MM.1S (cell line): Measurements from ENCODE around the gene CYP4V2.

ENCODE experiments used
- DNase-seq: peaks from one replicate; pipeline ENCODE4 v3.0.0-alpha.2; 2015
- H2AFZ ChIP-seq: fragments of 300-600 bp; sonication (generic); 2 replicates; pipeline ENCODE4 v1.6.0; 2016; ENCODE audit warnings: antibody characterized with exemption, low read length
- H3F3A ChIP-seq: fragments of 300-600 bp; sonication (generic); 2 replicates; pipeline ENCODE4 v1.6.1; 2016; ENCODE audit warnings: mild to moderate bottlenecking, antibody characterized with exemption, low read length, moderate library complexity, mixed read lengths; ENCODE audit not compliant: insufficient read depth
- H3K27ac ChIP-seq: fragments of 300-600 bp; sonication (generic); 2 replicates; pipeline ENCODE4 v1.5.1; 2016; ENCODE audit warnings: mild to moderate bottlenecking, low read length
- H3K27me3 ChIP-seq: fragments of 300-600 bp; sonication (generic); replicated peaks from 2 replicates; pipeline ENCODE4 v1.6.0; 2016; ENCODE audit warnings: low read length; ENCODE audit not compliant: insufficient read depth
- H3K36me3 ChIP-seq: fragments of 300-600 bp; sonication (generic); replicated peaks from 2 replicates; pipeline ENCODE4 v1.6.1; 2016; ENCODE audit warnings: mild to moderate bottlenecking, low read length, mixed read lengths; ENCODE audit not compliant: insufficient read depth
- H3K4me1 ChIP-seq: fragments of 300-600 bp; sonication (generic); 2 replicates; pipeline ENCODE4 v1.6.1; 2016; ENCODE audit warnings: low read length, mixed read lengths
- H3K4me2 ChIP-seq: fragments of 300-600 bp; sonication (generic); 2 replicates; pipeline ENCODE4 v1.6.0; 2016; ENCODE audit warnings: low read depth, low read length
- H3K4me3 ChIP-seq: fragments of 300-600 bp; sonication (generic); 2 replicates; pipeline ENCODE4 v1.5.1; 2016; ENCODE audit warnings: low read length, mixed read lengths
- H3K79me2 ChIP-seq: fragments of 300-600 bp; sonication (generic); 2 replicates; pipeline ENCODE4 v1.6.1; 2016; ENCODE audit warnings: mixed run types, low read length, mixed read lengths
- H3K9ac ChIP-seq: fragments of 300-600 bp; sonication (generic); 2 replicates; pipeline ENCODE4 v1.6.1; 2016; ENCODE audit warnings: low read length, mixed read lengths
- H3K9me2 ChIP-seq: fragments of 300-600 bp; sonication (generic); replicated peaks from 2 replicates; pipeline ENCODE4 v1.6.1; 2016; ENCODE audit warnings: mild to moderate bottlenecking, low read length, mixed read lengths; ENCODE audit not compliant: insufficient read depth
- H3K9me3 ChIP-seq: fragments of 300-600 bp; sonication (generic); replicated peaks from 2 replicates; pipeline ENCODE4 v1.6.1; 2016; ENCODE audit warnings: mild to moderate bottlenecking, low read length, mixed read lengths; ENCODE audit not compliant: insufficient read depth
- H4K20me1 ChIP-seq: fragments of 300-600 bp; sonication (generic); 2 replicates; pipeline ENCODE4 v1.6.1; 2016; ENCODE audit warnings: mild to moderate bottlenecking, low read length, moderate library complexity, mixed read lengths; ENCODE audit not compliant: insufficient read depth
- CTCF ChIP-seq: fragments of 300-600 bp; sonication (generic); IDR thresholded peaks from 2 replicates; pipeline ENCODE4 v1.5.1; 2016; ENCODE audit warnings: antibody characterized with exemption, low read length, mixed read lengths
- EZH2 ChIP-seq: fragments of 300-600 bp; sonication (generic); optimal IDR thresholded peaks from 2 replicates; pipeline ENCODE3; 2017; ENCODE audit warnings: low read depth, mild to moderate bottlenecking, antibody characterized with exemption, low read length, mixed read lengths
- EZH2phosphoT487 ChIP-seq: fragments of 300-600 bp; sonication (generic); IDR thresholded peaks from 2 replicates; pipeline ENCODE4 v1.6.1; 2018; ENCODE audit warnings: antibody characterized with exemption, low read length

The CYP4V2 gene

GRCh38 chr4:186188107-186188506, 3.3 kb upstream of the CYP4V2 start:
- Histone ChIP-seq H3K27me3 (no peaks in the 10 kb centered on the region), H2AFZ (no peak overlapping the region), H3K27ac (no peak overlapping the region), H3K4me3 (no peak overlapping the region), H3K9me3 (no peaks in the 10 kb centered on the region), H3K79me2 (no peaks in the 10 kb centered on the region), H3K9ac (no peak overlapping the region), H4K20me1 (no peaks in the 10 kb centered on the region), H3F3A (peaks cover 24% of the 10 kb centered on the region), H3K9me2 (no peaks in the 10 kb centered on the region), H3K4me2 (no peak overlapping the region), H3K4me1 (peaks cover 14% of the 10 kb centered on the region), H3K36me3 (no peaks in the 10 kb centered on the region)
- no peak for DNase-seq
- no peak for TF ChIP-seq EZH2phosphoT487
- no peak for TF ChIP-seq CTCF
- TF ChIP-seq EZH2 = no peak

GRCh38 chr4:186189656-186190055, 1.7 kb upstream of the CYP4V2 start:
- H3K4me2 ChIP-seq = peak overlapping the region; percentile 87
- no peaks in the 10 kb centered on the region for H3K9me3 ChIP-seq
- no peaks in the 10 kb centered on the region for H3K36me3 ChIP-seq
- H3F3A ChIP-seq = peaks cover 24% of the 10 kb centered on the region
- H3K27me3 ChIP-seq = no peaks in the 10 kb centered on the region
- TF ChIP-seq CTCF (no peak), EZH2 (no peak), EZH2phosphoT487 (no peak)
- H4K20me1 ChIP-seq = no peaks in the 10 kb centered on the region
- peaks cover 14% of the 10 kb centered on the region for H3K4me1 ChIP-seq
- no peaks in the 10 kb centered on the region for H3K79me2 ChIP-seq
- no peak for DNase-seq
- peak overlapping the region; percentile 88 for H3K9ac ChIP-seq
- H3K27ac ChIP-seq = peak overlapping the region; percentile 94
- peak overlapping the region; percentile 75 for H2AFZ ChIP-seq
- peak overlapping the region; percentile 86 for H3K4me3 ChIP-seq
- no peaks in the 10 kb centered on the region for H3K9me2 ChIP-seq

- H3K9me3 ChIP-seq = no peaks in the 10 kb centered on the region
- H3K9me2 ChIP-seq = no peaks in the 10 kb centered on the region
- peaks cover 14% of the 10 kb centered on the region for H3K4me1 ChIP-seq
- peak; percentile 73 for DNase-seq
- peak overlapping the region; percentile 75 for H2AFZ ChIP-seq
- TF ChIP-seq EZH2 (no peak), CTCF (no peak; the same call in 1 of the 2 replicates), EZH2phosphoT487 (no peak)
- no peaks in the 10 kb centered on the region for H3K36me3 ChIP-seq
- no peaks in the 10 kb centered on the region for H3K79me2 ChIP-seq
- peak overlapping the region; percentile 94 for H3K27ac ChIP-seq
- H3K9ac ChIP-seq = peak overlapping the region; percentile 88
- H3K4me3 ChIP-seq = peak overlapping the region; percentile 86
- H4K20me1 ChIP-seq = no peaks in the 10 kb centered on the region
- H3F3A ChIP-seq = peaks cover 24% of the 10 kb centered on the region
- H3K27me3 ChIP-seq = no peaks in the 10 kb centered on the region
- H3K4me2 ChIP-seq = peak overlapping the region; percentile 87
These were observed 677 bp upstream of the CYP4V2 start for GRCh38 chr4:186190581-186191199.
